K562 (cell line): ENCODE data around the gene LIN28A. TPM values are rescaled to one million over a fixed set of nuclear protein-coding genes. Genes with fewer than 3 reads are reported as not detected.

Source experiments
- AFF4 ChIP-seq: sonication (generic); formaldehyde crosslinking; IDR thresholded peaks from 2 replicates; pipeline ENCODE4 v1.8.0; 2023; ENCODE audit warnings: mild to moderate bottlenecking, missing genetic modification reagents
- ARID1B ChIP-seq: fragments of 450-650 bp; IDR thresholded peaks from 2 replicates; pipeline ENCODE4 v1.6.1; 2016; ENCODE audit warnings: antibody characterized with exemption, mild to moderate bottlenecking, inconsistent platforms
- BCOR ChIP-seq: fragments of 450-650 bp; IDR thresholded peaks from 2 replicates; pipeline ENCODE4 v1.6.1; 2016
- CBFB ChIP-seq: sonication (generic); formaldehyde crosslinking; IDR thresholded peaks from 2 replicates; pipeline ENCODE4 v1.4.0; 2020; ENCODE audit warnings: mild to moderate bottlenecking, missing genetic modification reagents
- CHAMP1 ChIP-seq: fragments of 450-650 bp; IDR thresholded peaks from 2 replicates; pipeline ENCODE4 v1.6.1; 2016; ENCODE audit warnings: mild to moderate bottlenecking
- COPS2 ChIP-seq: fragments of 450-650 bp; conservative IDR thresholded peaks from 2 replicates; pipeline ENCODE4 v1.6.1; 2016; ENCODE audit warnings: mild to moderate bottlenecking, moderate library complexity
- CSDE1 ChIP-seq, 2 experiments: fragments of 450-650 bp; IDR thresholded peaks; 2 replicates each; pipeline ENCODE4 v1.6.1; 2016; ENCODE audit warnings: mild to moderate bottlenecking in 1 of 2
- CXXC5 ChIP-seq: fragments of 250-450 bp; sonication (Bioruptor Pico); IDR thresholded peaks from 2 replicates; pipeline ENCODE4 v1.8.0; 2022; ENCODE audit warnings: inconsistent platforms, mild to moderate bottlenecking, moderate library complexity
- KAT7 ChIP-seq: sonication (generic); formaldehyde crosslinking; IDR thresholded peaks from 2 replicates; pipeline ENCODE4 v1.8.0; 2022; ENCODE audit warnings: missing genetic modification reagents, mild to moderate bottlenecking, borderline replicate concordance
- NONO ChIP-seq, 2 experiments: fragments of 200-400 bp in 1 of 2; fragments of 450-650 bp in 1 of 2; formaldehyde crosslinking in 1 of 2; IDR thresholded peaks; 2 replicates each; pipeline ENCODE4 v1.6.1; 2017; ENCODE audit warnings: low read depth in 2 of 2, mild to moderate bottlenecking in 2 of 2, moderate library complexity in 2 of 2, low read length in 1 of 2
- RREB1 ChIP-seq: fragments of 250-450 bp; sonication (Bioruptor Pico); IDR thresholded peaks from 2 replicates; pipeline ENCODE4 v1.4.0; 2020
- SMARCA5 ChIP-seq: fragments of 450-650 bp; IDR thresholded peaks from 2 replicates; pipeline ENCODE4 v1.6.1; 2016
- SREBF1 ChIP-seq: fragments of 150-350 bp; IDR thresholded peaks from 2 replicates; pipeline ENCODE4 v1.6.1; 2014; ENCODE audit warnings: antibody characterized with exemption, low read depth, low read length, borderline replicate concordance
- ZNF449 ChIP-seq: fragments of 250-450 bp; sonication (Bioruptor Pico); IDR thresholded peaks from 2 replicates; pipeline ENCODE4 v1.8.0; 2022; ENCODE audit warnings: moderate library complexity, mild to moderate bottlenecking, inconsistent platforms
- ZNF551 ChIP-seq: fragments of 250-450 bp; sonication (Bioruptor Pico); IDR thresholded peaks from 2 replicates; pipeline ENCODE4 v1.5.0; 2021; ENCODE audit warnings: mild to moderate bottlenecking, moderate library complexity
- polyA plus RNA-seq, 8 experiments: library from polyadenylated mRNA; depleted of rRNA in 4 of 8; stranded (reverse) in 5 of 8; unstranded in 3 of 8; fragments of >200 nt; fragmentation: Nextera tagmentation in 2 of 8; fragmentation: Illumina TruSeq in 1 of 8; extraction: Ambion mirVana in 2 of 8; extraction: Trizol in 1 of 8; gene quantifications; 2 replicates each; pipeline versions ENCODE4 v1.2.1 to v1.2.3, GENCODE V29; 2011 to 2014; ENCODE audit warnings: inconsistent platforms in 1 of 8, missing spikeins in 1 of 8
- total RNA-seq, 7 experiments: library from RNA; depleted of rRNA in 6 of 7; stranded (reverse); fragments of >200 nt in 6 of 7; fragmentation: Illumina TruSeq in 2 of 7; extraction: Trizol in 2 of 7; gene quantifications; 2 replicates each; pipeline versions ENCODE4 v1.2.1 to v1.2.3, GENCODE V29; 2011 to 2021; ENCODE audit warnings: low replicate concordance in 1 of 7

Gene LIN28A
- total and polyA plus RNA-seq, 9 of the 15 experiments (the other 6 are each of a cell fraction or from before 2014, with no cell fraction given): 0.80 to 5.4 (median 3.9) TPM

- no peak for TF ChIP-seq RREB1
- no peak for TF ChIP-seq ZNF449 (CRISPR knock-in tag)
- TF ChIP-seq BCOR: peak; percentile 92
- peak; percentile 92; the same call in 1 of the 2 replicates for TF ChIP-seq SMARCA5
- TF ChIP-seq ZNF551 (CRISPR knock-in tag): no peak
- no peak for TF ChIP-seq CBFB (CRISPR knock-in tag)
- no peak for TF ChIP-seq ARID1B
- TF ChIP-seq AFF4 (CRISPR knock-in tag): 0 out of 2 replicates have a peak, but pooled peaks have one; percentile 2
- no peak for TF ChIP-seq COPS2
- no peak for TF ChIP-seq CXXC5 (CRISPR knock-in tag)
- no peak for TF ChIP-seq SREBF1
- TF ChIP-seq NONO (IDR thresholded peaks at IDR 0.05; ENCODE audit: low read depth in 2 of 2, low read length in 1 of 2): no peak
- peak in 1 of 2 experiments; percentile 63; a peak in 1 of 4 replicates for TF ChIP-seq CSDE1 (IDR thresholded peaks at IDR 0.05)
- TF ChIP-seq CHAMP1: 0 out of 2 replicates have a peak, but pooled peaks have one; percentile 69
- TF ChIP-seq KAT7 (CRISPR knock-in tag): 0 out of 2 replicates have a peak, but pooled peaks have one; percentile 6
Measured at GRCh38 chr1:26378879-26379251, 31.8 kb upstream of the LIN28A start (continued).
